HG02759 (cell line): ENCODE results near the gene SPATA19.
"Not testable (repeated sequence)": the region's sequence is repeated elsewhere in the genome, so short reads cannot be mapped to it uniquely, and the experiment has no call there.

ENCODE experiments used
- ATAC-seq: cut with Tn5 transposase; IDR thresholded peaks from one replicate; pipeline ENCODE4 v1.9.1; 2021; ENCODE audit warnings: mild to moderate bottlenecking, moderate library complexity; ENCODE audit not compliant: unreplicated experiment

SPATA19 gene, protein sequence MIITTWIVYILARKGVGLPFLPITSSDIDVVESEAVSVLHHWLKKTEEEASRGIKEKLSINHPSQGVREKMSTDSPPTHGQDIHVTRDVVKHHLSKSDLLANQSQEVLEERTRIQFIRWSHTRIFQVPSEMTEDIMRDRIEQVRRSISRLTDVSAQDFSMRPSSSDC

DNA sequence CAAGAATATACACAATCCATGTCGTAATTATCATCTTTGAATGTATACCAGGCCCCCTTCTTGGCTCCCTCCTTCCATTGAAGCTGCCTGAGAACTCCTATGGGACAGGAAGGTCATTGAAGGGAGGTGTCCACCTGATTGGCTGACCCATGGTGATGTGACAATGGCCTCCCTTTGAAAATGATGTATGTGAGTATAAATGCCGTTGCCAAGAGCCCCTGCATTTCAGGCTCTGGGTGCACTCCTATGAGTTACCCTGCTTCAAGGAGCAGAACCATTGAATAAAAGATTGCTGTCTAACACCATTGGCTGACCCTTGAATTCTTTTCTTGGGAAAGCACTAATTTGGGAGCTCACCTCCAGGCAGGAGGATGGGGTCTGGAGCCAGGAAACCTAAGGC lies at the start of gene SPATA19:
SPATA19 (minus strand) TSS at position 101 of the 400 bp plus-strand sequence; CDS start at position 34, 67 bp downstream.
- ATAC-seq = no peak

- ATAC-seq = peak; percentile 77
Observed at GRCh38 chr11:133895061-133895479, 49.8 kb upstream of the SPATA19 start.

DNA sequence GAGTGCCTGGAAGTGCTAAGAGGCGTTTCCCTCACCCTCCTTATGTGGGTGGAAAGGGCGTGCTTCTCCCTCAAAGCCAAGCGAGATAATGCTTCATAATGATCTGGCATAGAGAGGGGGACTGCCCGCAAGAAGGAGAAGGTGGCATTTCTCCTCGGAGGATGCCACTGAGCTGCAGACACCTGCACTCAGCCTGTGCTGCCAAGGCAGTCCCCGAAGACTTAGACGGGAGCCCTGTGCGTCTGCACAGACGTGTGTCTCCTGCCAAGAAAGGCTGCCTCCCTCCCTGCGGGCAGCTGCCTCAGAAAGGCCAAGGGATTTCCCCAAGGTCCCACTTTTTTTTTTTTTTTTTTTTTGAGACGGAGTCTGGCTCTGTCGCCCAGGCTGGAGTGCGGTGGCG lies 48.1 kb upstream of the SPATA19 start:
- ATAC-seq = no peak

DNA sequence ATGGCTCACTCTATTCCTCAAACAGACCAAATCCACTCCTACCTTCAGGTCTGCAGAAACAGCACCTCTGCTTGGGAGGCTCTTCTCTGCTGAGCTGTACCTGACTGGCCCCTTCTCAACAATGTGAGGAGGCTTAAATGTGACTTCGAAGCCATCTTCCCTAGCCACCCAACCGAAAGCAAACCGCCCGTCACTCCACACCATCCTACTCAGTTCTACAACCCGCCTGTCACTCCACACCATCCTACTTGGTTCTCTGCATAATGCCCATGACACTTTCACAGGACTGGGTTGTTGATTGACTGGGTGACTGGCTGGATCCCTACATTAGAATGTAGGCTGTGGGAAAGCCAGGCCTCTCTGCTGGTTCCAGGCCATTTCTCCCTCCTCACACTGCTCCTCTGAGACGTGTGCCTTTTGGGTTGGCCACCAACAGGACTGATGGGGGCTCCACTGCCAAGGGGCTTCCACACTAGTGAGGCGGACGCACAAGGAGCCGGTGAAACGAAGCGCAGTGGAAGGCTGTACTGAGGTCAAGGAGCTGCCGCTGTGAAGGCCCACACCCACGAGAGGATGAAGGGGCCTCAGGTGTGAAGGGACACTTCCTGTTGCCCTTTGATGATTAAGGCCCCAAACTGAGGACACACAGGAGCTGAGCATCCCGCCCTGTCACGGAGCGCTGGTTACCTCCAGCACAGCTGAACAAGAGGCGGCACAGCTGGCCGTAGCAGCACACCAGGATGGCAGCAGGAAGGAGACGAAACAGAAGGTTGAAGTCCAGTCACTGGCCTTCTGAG lies 47.5 kb upstream of the SPATA19 start:
- ATAC-seq = no peak

GRCh38 chr11:133892126-133892525 lies 46.8 kb upstream of the SPATA19 start:
- no peak for ATAC-seq

DNA sequence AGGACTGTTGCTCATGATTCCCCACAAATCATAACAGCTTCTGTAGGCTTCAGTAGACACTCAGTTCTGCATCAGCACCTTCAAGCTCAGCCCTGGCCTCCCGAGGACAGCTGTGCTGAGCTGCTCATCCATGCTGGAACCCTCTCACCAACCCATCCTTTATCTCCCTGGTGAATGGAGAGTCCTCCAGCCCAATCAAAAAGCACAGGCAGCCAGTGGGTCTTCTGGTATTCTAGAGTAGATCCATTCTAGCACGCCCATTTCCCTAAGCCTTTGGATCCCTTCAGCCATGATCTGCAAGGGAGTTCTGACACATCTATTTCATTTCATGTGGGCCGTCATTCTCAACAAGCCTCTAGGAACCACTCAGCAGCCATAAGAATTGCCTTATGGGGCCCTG lies 44.6 kb upstream of the SPATA19 start:
- ATAC-seq = no peak

- no peak for ATAC-seq
Observed at GRCh38 chr11:133889188-133889587, 43.9 kb upstream of the SPATA19 start.

GRCh38 chr11:133887692-133888332 lies 42.5 kb upstream of the SPATA19 start:
- ATAC-seq = no peak

DNA sequence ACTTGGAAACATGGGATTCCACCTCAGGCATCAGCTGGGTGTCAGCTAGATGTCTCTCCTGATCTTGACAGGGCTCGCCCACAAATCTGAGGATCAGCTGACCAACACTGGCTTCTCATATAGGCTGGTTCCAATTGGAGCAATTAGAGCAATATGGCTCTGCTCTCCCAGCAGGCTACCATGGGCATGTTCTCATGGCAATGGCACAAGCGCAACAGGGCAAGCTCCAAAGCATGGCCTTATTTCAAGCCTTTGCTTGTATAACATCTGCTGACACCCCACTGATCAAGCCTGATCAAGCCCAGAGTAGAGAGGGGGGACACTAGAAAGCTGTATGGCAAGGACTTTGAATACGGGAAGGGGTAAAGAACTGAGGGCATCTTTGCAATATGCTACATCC lies 40.7 kb upstream of the SPATA19 start:
- no peak for ATAC-seq

GRCh38 chr11:133872160-133872559 lies 26.8 kb upstream of the SPATA19 start:
- no peak for ATAC-seq

DNA sequence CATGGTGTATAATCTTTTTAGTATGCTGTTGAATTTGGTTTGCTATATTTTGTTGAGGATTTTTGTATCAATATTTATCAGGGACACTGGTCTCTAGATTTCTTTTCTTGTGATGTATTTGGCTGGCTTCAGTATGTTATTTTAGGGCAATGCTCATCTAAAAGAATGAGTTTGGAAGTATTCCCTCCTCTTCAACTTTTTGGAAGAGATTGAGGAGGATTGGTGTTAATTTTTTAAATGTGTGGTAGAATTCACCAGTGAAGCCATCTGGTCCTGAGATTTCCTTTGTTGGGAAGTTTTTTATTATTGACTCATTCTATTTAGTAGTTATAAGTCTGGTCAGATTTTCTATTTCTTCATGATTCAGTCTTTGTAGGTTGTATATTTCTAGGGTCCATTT lies 22.1 kb upstream of the SPATA19 start:
- no peak for ATAC-seq

- ATAC-seq = no peak
Observed at GRCh38 chr11:133865466-133865865, 20.2 kb upstream of the SPATA19 start.

DNA sequence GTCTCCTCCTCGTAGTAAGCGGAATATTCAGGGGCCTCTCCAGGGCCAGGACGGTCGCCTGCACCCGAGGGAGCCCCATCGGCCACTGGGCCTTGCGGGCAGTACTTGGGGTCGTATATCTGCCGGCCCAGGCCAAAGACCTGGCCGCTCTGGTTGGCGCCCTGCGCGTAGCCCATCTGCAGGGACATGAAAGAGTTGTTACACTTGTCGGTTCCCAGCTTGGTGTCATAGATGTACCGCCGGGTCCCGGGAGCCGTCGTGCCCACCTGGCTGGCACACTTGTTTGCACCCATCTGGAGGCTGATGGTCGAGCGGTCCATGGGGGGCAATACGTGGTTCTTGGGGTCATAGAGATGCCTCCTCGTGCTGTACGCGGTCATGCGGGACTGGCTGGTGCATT lies 19.4 kb upstream of the SPATA19 start:
- no peak for ATAC-seq

GRCh38 chr11:133860151-133860550 lies 14.8 kb upstream of the SPATA19 start:
- ATAC-seq = no peak

DNA sequence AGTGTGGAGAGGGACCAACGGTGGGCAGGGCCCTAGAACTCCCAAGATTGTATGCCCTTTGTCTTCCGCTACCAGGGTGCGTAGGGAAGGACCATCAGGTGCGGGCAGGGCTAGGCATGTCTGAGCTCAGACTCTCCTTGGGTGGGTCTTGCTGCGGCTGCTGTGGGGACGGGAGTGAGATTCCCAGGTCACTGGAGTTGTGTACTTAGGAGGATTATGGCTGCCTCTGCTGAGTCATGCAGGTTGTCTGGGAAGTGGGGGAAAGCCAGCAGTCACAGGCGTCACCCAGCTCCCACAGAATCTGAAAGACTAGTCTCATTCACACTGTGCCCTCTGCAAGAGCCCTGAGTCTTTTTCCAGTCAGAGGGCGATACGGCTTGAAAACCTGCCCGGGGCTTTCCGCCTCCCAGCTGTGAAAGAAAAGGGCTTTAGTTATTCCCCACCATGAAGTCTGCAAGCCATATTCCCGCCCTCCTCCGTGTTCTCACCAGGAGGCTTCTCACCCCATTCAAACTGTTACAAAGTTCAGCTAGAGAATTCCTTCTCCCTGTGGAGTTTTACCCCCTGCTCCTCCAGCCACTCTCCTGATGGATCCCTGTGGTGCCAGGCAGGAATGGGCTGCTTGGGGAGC lies 9.1 kb upstream of the SPATA19 start:
- not testable (repeated sequence) for ATAC-seq

DNA sequence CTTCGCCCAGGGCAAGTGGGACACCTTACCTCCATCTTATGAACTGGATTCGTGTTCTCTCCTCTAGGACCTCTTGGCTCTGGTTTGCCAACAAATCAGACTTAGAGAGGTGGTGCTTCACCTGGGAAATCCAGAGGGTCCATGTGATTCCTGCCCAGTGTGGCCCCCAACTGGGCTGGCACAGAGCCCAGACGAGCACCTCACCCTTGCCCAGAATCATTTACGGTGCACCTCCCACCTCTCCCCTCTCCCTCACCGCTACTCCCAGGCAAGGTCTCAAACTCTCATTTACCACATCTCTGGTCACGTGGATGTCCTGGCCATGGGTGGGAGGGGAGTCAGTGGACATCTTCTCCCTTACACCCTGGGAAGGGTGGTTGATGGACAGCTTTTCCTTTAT lies 1.1 kb downstream of the SPATA19 start:
- ATAC-seq = no peak

GRCh38 chr11:133843454-133843987 lies 1.8 kb downstream of the SPATA19 start:
- no peak for ATAC-seq

GRCh38 chr11:133842730-133843129 lies 2.6 kb downstream of the SPATA19 start:
- ATAC-seq = no peak

GRCh38 chr11:133842053-133842452 lies 3.3 kb downstream of the SPATA19 start:
- ATAC-seq = no peak

- ATAC-seq = no peak
Observed at GRCh38 chr11:133841279-133842043, 3.9 kb downstream of the SPATA19 start.
